A673 (cell line): ENCODE measurements around the gene SDK1. TPM values are rescaled to one million over a fixed set of nuclear protein-coding genes. Genes with fewer than 3 reads are reported as not detected.

Source experiments
- BruUV-seq: library from RNA; stranded (reverse); fragments of 400-500 nt; replicated peaks from 2 replicates; lab custom pipeline; 2021; lab: Mats Ljungman, UMichigan
- CTCF ChIA-PET: fragments of 300-600 bp; sonication (Branson Sonifier 250); formaldehyde crosslinking; loops from one replicate; lab custom pipeline; 2022; ENCODE audit warnings: antibody characterized with exemption; lab: Charles Lee
- POLR2A ChIA-PET: fragments of 300-600 bp; sonication (Branson Sonifier 250); formaldehyde crosslinking; loops from one replicate; lab custom pipeline; 2022; ENCODE audit warnings: antibody characterized with exemption; ENCODE audit not compliant: low non-redundant PET; lab: Charles Lee
- DNase-seq: peaks from one replicate; pipeline ENCODE4 v3.0.0-alpha.2; 2015; ENCODE audit warnings: low spot score
- H3K27ac ChIP-seq: fragments of 200-600 bp; sonication (generic); 2 replicates; pipeline ENCODE4 v1.5.1; 2016; ENCODE audit warnings: mixed run types, low read depth, mild to moderate bottlenecking, mixed read lengths, antibody characterized with exemption, low read length; ENCODE audit not compliant: poor library complexity, severe bottlenecking
- H3K27me3 ChIP-seq: fragments of 200-600 bp; sonication (generic); replicated peaks from 2 replicates; pipeline ENCODE4 v1.6.1; 2017; ENCODE audit warnings: mixed run types, low read depth, mild to moderate bottlenecking, mixed read lengths, antibody characterized with exemption, low read length; ENCODE audit not compliant: insufficient read depth, poor library complexity
- H3K36me3 ChIP-seq: fragments of 200-600 bp; sonication (generic); 2 replicates; pipeline ENCODE4 v1.6.1; 2016; ENCODE audit warnings: mixed run types, mild to moderate bottlenecking, mixed read lengths, antibody characterized with exemption, low read length; ENCODE audit not compliant: insufficient read depth, poor library complexity, severe bottlenecking
- H3K4me1 ChIP-seq: fragments of 200-600 bp; sonication (generic); 2 replicates; pipeline ENCODE4 v1.6.1; 2017; ENCODE audit warnings: mixed run types, mild to moderate bottlenecking, mixed read lengths, antibody characterized with exemption, low read length; ENCODE audit not compliant: insufficient read depth, poor library complexity, severe bottlenecking
- H3K4me3 ChIP-seq: fragments of 200-600 bp; sonication (generic); 2 replicates; pipeline ENCODE4 v1.5.1; 2016; ENCODE audit warnings: low read depth, mixed run types, mild to moderate bottlenecking, mixed read lengths, low read length; ENCODE audit not compliant: poor library complexity, severe bottlenecking
- H3K9me3 ChIP-seq: fragments of 200-600 bp; sonication (generic); 2 replicates; pipeline ENCODE4 v1.6.1; 2016; ENCODE audit warnings: mixed run types, low read depth, mild to moderate bottlenecking, mixed read lengths, antibody characterized with exemption, low read length; ENCODE audit not compliant: poor library complexity, severe bottlenecking
- EZH2 ChIP-seq: fragments of 200-600 bp; sonication (generic); IDR thresholded peaks from 2 replicates; pipeline ENCODE4 v1.6.1; 2017; ENCODE audit warnings: borderline replicate concordance, low read depth, mild to moderate bottlenecking, mixed read lengths, antibody characterized with exemption, low read length; ENCODE audit not compliant: poor library complexity, severe bottlenecking
- intact Hi-C: fragments of 100-400 bp; cut with micrococcal nuclease; formaldehyde crosslinking; loops from one replicate; pipeline ENCODE4 v1.10.0; 2022; ENCODE audit not compliant: unreplicated experiment
- total RNA-seq: library from RNA; stranded (reverse); gene quantifications from 2 replicates; pipeline ENCODE4 v1.2.3, GENCODE V29; 2021
- TF ChIP-seq, protein P1 (sequence below): fragments of 300-800, 200-600 bp; sonication (generic); conservative IDR thresholded peaks from 2 replicates; pipeline ENCODE4 v1.5.1; 2017; ENCODE audit warnings: low read depth, mild to moderate bottlenecking, antibody characterized with exemption, low read length, moderate library complexity, mixed read lengths

SDK1 gene
- total RNA-seq, 1 experiment from 2014 or later = 14.7 TPM

- H3K36me3 ChIP-seq = no peaks in the 10 kb centered on the region
- TF ChIP-seq, protein P1, sequence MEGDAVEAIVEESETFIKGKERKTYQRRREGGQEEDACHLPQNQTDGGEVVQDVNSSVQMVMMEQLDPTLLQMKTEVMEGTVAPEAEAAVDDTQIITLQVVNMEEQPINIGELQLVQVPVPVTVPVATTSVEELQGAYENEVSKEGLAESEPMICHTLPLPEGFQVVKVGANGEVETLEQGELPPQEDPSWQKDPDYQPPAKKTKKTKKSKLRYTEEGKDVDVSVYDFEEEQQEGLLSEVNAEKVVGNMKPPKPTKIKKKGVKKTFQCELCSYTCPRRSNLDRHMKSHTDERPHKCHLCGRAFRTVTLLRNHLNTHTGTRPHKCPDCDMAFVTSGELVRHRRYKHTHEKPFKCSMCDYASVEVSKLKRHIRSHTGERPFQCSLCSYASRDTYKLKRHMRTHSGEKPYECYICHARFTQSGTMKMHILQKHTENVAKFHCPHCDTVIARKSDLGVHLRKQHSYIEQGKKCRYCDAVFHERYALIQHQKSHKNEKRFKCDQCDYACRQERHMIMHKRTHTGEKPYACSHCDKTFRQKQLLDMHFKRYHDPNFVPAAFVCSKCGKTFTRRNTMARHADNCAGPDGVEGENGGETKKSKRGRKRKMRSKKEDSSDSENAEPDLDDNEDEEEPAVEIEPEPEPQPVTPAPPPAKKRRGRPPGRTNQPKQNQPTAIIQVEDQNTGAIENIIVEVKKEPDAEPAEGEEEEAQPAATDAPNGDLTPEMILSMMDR = no peak
- no peak for TF ChIP-seq EZH2
- H3K9me3 ChIP-seq = no peaks in the 10 kb centered on the region
- no peaks in the 10 kb centered on the region for H3K4me1 ChIP-seq
- DNase-seq = no peak
- no TSS peak for BruUV-seq
- ChIA-PET CTCF (no interaction called here), POLR2A (no interaction called here)
- H3K4me3 ChIP-seq = no peak overlapping the region
- intact Hi-C loops = no loop called here
- no peak overlapping the region for H3K27ac ChIP-seq
- no peaks in the 10 kb centered on the region for H3K27me3 ChIP-seq
These were observed 907.0 kb downstream of the SDK1 start for GRCh38 chr7:4208086-4208485.

- Histone ChIP-seq H3K9me3 (no peaks in the 10 kb centered on the region), H3K36me3 (no peaks in the 10 kb centered on the region), H3K27ac (no peak overlapping the region), H3K27me3 (no peaks in the 10 kb centered on the region), H3K4me1 (no peaks in the 10 kb centered on the region), H3K4me3 (no peak overlapping the region)
- no peak for DNase-seq
- POLR2A ChIA-PET = no interaction called here
- intact Hi-C loops = no loop called here
- no TSS peak for BruUV-seq
- CTCF ChIA-PET = no interaction called here
- TF ChIP-seq, protein P1 = no peak
These were observed 907.5 kb downstream of the SDK1 start for GRCh38 chr7:4208586-4208985.

DNA sequence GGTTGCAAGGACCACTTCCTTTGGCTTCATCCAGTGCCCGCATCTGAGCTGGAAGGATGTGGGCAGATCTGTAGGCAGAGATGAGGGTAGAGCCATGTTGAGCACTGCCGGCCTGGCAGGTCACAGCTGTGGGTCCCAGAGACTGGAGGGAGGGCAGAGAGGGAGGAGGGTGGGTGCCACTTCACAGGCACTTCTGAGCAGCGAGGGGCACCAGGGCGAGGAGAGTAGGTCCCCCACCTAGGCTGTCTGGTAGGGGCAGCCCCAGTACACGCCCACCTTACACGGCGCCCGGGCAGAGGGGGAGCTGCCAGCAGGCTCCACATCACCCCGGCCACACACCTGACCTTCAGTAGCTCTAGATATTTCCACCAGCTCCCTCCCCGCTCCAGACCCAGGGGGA lies 908.1 kb downstream of the SDK1 start:
- no peak for TF ChIP-seq EZH2
- TF ChIP-seq, protein P1 = no peak
- Histone ChIP-seq H3K4me1 (no peaks in the 10 kb centered on the region), H3K9me3 (no peaks in the 10 kb centered on the region), H3K4me3 (no peak overlapping the region), H3K36me3 (no peaks in the 10 kb centered on the region), H3K27me3 (no peaks in the 10 kb centered on the region), H3K27ac (no peak overlapping the region)
- no peak for DNase-seq
- intact Hi-C loops = no loop called here
- ChIA-PET CTCF (no interaction called here), POLR2A (no interaction called here)
- no TSS peak for BruUV-seq
